Endothelial cell of umbilical vein (primary cell): ENCODE measurements around the gene DCUN1D2.

Experiments
- EZH2 ChIP-seq: IDR thresholded peaks from 2 replicates; pipeline ENCODE4 v1.6.1; 2012; ENCODE audit warnings: borderline replicate concordance, low read depth, mild to moderate bottlenecking, moderate library complexity, low read length, inconsistent platforms; ENCODE audit not compliant: severe bottlenecking
- FOS ChIP-seq: IDR thresholded peaks from 2 replicates; pipeline ENCODE4 v1.6.1; 2011; ENCODE audit warnings: mild to moderate bottlenecking, low read length, moderate library complexity, borderline replicate concordance; ENCODE audit not compliant: insufficient read depth
- GATA2 ChIP-seq: IDR thresholded peaks from 2 replicates; pipeline ENCODE4 v1.7.0; 2011; ENCODE audit warnings: low read depth, mild to moderate bottlenecking, moderate library complexity, mixed read lengths, low read length; ENCODE audit not compliant: insufficient read length, insufficient read depth
- JUN ChIP-seq: IDR thresholded peaks from 2 replicates; pipeline ENCODE4 v1.6.1; 2011; ENCODE audit warnings: borderline replicate concordance, low read depth; ENCODE audit not compliant: insufficient read length, insufficient read depth
- MYC ChIP-seq: IDR thresholded peaks from one replicate; pipeline ENCODE4 v1.6.1; 2011; ENCODE audit warnings: mild to moderate bottlenecking, low read depth, low read length
- POLR2A ChIP-seq: IDR thresholded peaks from 2 replicates; pipeline ENCODE4 v1.6.1; 2012; ENCODE audit warnings: low read depth, mild to moderate bottlenecking, control low read depth, low read length
- POLR2AphosphoS5 ChIP-seq: IDR thresholded peaks from 2 replicates; pipeline ENCODE4 v1.6.1; 2012; ENCODE audit warnings: low read depth, mild to moderate bottlenecking, control low read depth, low read length, moderate library complexity; ENCODE audit not compliant: insufficient read depth
- TF ChIP-seq, protein P1 (sequence below), 2 donors: IDR thresholded peaks; 1 replicate in 1 of 2; 2 replicates in 1 of 2; pipeline ENCODE4 v1.5.1; 2011; ENCODE audit warnings: low read length in 2 of 2, mild to moderate bottlenecking in 2 of 2, moderate library complexity in 2 of 2, control low read depth in 1 of 2, inconsistent platforms in 1 of 2, low read depth in 1 of 2; ENCODE audit not compliant: insufficient read depth in 1 of 2; ENCODE audit errors: extremely low read depth in 1 of 2
- TF ChIP-seq, protein P2 (sequence below): IDR thresholded peaks from 2 replicates; pipeline ENCODE4 v1.6.1; 2011; ENCODE audit not compliant: insufficient read depth, insufficient read length

DNA sequence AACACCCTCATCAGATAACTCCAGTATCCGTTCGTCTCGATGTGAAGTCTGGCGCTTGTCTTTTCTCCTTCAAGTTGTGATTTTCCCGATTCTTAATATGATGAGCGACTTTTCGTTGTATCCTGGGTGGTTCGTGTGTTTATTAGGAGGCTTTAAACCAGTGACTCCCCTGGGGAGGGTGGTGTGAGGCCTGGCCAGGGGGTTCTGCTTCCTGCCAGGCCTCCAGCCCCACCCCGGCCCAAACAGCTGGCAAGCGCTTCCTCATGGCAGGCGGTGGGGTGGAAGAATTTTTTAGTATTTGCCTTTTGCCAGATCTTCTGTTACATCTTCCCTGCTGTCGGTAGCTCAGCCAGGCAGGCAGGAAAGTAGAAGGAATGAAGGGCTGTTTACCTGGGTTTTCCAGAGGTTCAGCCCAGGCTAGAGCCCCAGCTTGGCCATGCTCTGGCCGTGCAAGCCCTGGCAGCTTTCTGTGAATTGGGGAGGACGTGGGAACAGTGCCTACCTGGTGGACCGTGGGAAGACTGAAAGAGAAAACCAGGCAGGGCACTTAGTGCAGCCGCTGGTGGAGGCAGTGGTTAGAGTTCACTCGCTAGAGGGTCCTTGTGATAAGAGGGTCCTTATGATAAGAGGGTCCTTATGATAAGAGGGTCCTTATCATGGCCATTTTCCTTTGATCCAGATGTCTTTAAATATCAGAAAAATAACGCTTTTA is 37.7 kb upstream of the DCUN1D2 start:
- TF ChIP-seq, protein P1, sequence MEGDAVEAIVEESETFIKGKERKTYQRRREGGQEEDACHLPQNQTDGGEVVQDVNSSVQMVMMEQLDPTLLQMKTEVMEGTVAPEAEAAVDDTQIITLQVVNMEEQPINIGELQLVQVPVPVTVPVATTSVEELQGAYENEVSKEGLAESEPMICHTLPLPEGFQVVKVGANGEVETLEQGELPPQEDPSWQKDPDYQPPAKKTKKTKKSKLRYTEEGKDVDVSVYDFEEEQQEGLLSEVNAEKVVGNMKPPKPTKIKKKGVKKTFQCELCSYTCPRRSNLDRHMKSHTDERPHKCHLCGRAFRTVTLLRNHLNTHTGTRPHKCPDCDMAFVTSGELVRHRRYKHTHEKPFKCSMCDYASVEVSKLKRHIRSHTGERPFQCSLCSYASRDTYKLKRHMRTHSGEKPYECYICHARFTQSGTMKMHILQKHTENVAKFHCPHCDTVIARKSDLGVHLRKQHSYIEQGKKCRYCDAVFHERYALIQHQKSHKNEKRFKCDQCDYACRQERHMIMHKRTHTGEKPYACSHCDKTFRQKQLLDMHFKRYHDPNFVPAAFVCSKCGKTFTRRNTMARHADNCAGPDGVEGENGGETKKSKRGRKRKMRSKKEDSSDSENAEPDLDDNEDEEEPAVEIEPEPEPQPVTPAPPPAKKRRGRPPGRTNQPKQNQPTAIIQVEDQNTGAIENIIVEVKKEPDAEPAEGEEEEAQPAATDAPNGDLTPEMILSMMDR (IDR thresholded peaks at IDR 0.05; ENCODE audit: extremely low read depth in 1 of 2, insufficient read depth in 1 of 2, low read depth in 1 of 2, low read length in 2 of 2), result no peak
- no peak for TF ChIP-seq POLR2AphosphoS5
- TF ChIP-seq JUN, result no peak
- TF ChIP-seq POLR2A, result no peak
- TF ChIP-seq EZH2, result no peak
- TF ChIP-seq, protein P2, sequence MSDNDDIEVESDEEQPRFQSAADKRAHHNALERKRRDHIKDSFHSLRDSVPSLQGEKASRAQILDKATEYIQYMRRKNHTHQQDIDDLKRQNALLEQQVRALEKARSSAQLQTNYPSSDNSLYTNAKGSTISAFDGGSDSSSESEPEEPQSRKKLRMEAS, result no peak
- no peak for TF ChIP-seq MYC
- TF ChIP-seq GATA2, result no peak
- TF ChIP-seq FOS, result no peak
